GM12873 (cell line): ENCODE measurements around the gene PDE6H.

Experiments used
- TF ChIP-seq, protein P1 (sequence below): IDR thresholded peaks from 2 replicates; pipeline ENCODE4 v1.5.1; 2012; ENCODE audit warnings: low read depth, mild to moderate bottlenecking, moderate library complexity, low read length, control low read depth; ENCODE audit not compliant: insufficient read depth; ENCODE audit errors: missing control alignments

Gene PDE6H

DNA sequence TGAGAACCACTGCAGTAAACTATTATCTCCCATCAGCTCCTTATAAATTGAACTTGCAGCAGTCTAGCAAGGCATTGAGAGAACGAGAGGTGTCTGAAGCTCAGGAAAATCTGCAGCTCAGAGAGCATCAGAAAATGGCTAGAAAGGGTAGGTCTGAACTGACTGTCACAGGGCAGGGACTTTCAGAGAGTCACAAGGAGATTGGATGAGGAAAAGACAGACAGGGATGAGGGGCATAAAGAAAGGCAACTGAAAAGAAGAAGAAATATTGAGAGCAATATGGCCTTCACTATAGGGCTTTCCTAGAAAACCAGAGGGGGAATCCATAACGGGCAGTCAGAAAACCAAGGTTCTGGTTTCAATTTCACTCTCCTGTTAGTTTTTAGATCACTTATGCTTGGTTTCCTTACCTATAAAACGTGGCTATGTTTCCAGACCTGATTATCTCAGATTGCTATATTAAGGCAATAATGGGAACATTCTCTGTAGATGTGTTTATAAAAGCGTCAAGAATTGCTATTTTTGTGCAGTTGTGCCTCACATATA lies 40.9 kb downstream of the PDE6H start:
- TF ChIP-seq, protein P1, sequence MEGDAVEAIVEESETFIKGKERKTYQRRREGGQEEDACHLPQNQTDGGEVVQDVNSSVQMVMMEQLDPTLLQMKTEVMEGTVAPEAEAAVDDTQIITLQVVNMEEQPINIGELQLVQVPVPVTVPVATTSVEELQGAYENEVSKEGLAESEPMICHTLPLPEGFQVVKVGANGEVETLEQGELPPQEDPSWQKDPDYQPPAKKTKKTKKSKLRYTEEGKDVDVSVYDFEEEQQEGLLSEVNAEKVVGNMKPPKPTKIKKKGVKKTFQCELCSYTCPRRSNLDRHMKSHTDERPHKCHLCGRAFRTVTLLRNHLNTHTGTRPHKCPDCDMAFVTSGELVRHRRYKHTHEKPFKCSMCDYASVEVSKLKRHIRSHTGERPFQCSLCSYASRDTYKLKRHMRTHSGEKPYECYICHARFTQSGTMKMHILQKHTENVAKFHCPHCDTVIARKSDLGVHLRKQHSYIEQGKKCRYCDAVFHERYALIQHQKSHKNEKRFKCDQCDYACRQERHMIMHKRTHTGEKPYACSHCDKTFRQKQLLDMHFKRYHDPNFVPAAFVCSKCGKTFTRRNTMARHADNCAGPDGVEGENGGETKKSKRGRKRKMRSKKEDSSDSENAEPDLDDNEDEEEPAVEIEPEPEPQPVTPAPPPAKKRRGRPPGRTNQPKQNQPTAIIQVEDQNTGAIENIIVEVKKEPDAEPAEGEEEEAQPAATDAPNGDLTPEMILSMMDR = no peak

DNA sequence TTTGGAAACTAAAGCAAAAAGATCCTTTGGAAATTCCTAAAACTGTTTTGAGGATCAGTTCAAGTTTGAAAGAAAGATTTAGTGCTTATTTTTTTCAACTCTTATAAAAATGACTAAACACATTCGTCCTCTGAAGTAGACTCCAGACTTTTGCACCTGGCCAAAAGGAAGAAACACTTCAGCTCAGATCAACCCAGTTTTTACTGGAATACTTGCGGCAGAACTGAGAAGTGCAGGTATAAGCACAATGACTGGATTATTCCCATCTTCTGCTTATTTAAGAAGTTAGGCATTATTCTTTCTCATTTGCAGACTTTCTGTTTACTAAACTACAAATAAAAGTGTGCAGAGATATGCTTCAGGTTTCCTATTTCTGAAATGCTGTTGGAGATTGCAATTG lies 41.9 kb downstream of the PDE6H start:
- TF ChIP-seq, protein P1 = no peak

DNA sequence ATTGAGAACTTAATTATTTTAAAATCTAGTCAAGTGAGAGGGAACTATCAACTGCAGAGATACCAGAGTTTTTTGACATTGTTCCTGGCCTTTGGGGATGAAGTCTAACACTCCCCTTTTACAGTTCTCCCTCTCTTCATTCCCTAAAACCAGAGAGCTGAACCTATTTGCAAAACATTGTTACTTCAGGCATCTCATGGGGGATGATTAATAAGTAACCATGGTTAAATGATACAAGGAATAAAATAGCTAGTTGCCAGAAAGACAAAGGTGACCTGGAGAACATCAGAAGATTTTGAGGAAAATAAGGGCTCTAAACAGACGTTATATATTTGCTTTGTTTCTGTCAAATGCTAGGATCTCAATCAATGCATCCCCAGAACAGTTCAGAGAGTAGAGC lies 42.3 kb downstream of the PDE6H start:
- TF ChIP-seq, protein P1 = no peak

DNA sequence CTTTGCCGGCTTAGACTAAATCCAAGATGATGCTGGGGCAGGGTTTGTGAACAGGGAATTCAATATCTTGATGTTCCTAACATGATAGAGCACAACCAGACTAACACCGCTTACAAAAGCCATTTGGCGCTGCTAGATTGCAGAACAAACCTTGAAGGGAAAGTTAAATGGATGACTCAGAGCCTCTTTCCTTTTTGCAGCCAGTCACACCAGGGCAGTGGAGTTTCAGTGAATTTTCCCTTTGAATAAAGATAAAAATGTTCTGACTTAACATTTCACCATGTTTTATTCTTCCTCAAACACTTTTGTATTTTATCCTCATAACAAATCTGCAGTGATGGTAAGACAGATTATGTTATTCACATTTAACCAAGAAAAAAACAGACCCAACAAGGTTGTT lies 47.3 kb downstream of the PDE6H start:
- TF ChIP-seq, protein P1 = no peak
